Fibroblast of skin of abdomen (primary cell): Measurements from ENCODE around the gene MACF1.

ENCODE experiments used
- DNase-seq: peaks from one replicate; pipeline ENCODE4 v3.0.0-alpha.2; 2013

The MACF1 gene

DNA sequence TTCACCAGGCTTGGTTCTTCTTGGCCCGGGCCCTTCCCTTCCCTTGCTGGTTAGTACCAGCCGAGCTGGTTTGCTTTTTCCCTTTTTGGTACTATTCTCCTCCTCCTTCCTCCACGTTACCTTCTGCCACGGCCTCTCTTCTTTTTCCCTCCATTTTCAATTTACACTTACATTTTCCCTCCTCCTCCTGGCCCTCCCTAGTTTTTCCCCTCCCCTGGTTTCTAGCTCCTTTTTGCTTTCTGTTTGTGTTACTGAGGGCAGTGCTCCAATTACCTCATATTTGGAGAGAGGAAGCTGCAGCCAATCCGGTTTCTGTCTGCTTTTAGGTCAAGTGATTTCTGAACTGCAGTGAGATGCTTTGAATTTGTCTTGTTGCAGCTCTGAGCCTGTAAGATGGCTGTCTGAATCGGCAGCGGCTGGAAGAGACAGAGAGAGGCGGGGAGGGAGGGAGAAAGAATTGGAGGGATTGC, 63.7 kb downstream of the MACF1 start:
- DNase-seq: peak; percentile 82

GRCh38 chr1:39268906-39269305, 64.4 kb downstream of the MACF1 start:
- DNase-seq: no peak

DNA sequence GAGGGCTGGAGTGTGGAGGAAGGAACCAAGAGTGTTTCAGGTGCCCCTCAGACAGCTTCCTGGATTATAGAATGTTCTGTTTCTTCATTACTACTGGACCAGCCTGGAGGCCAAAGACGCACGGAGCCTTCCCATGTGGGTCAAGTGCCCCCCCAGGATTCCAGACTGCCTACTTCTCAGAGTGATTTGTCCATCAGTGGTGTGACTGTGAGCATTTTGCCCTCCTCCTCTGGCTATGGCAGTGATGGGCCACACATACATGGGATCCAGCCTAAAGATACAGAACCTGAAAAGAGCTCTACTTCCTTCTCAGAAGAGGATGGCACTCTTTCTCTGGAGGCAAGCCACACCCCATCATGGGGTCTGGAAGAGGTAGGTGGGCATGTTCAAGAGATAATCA, 64.9 kb downstream of the MACF1 start:
- no peak for DNase-seq

- DNase-seq: peak; percentile 84
Measured at GRCh38 chr1:39269791-39270342, 65.4 kb downstream of the MACF1 start.

DNA sequence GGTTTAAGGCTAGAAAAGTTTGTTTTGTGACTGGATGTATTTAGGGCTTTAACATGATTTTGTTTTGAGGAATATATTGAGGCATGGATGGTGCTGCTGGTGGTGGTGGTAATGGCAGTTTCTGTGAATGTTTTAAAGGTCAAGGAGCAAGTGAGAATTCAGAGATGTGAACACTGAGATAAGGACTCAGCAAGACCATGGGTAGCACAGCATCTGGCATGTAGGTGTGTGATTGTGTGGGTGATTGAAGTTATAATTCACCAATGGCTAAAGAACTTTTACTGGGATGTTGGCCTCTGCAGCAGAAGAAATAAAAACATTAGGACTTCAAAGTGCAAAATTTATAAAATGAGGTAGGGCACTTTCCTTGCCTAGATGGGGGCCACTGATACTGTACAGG, 65.9 kb downstream of the MACF1 start:
- no peak for DNase-seq

DNA sequence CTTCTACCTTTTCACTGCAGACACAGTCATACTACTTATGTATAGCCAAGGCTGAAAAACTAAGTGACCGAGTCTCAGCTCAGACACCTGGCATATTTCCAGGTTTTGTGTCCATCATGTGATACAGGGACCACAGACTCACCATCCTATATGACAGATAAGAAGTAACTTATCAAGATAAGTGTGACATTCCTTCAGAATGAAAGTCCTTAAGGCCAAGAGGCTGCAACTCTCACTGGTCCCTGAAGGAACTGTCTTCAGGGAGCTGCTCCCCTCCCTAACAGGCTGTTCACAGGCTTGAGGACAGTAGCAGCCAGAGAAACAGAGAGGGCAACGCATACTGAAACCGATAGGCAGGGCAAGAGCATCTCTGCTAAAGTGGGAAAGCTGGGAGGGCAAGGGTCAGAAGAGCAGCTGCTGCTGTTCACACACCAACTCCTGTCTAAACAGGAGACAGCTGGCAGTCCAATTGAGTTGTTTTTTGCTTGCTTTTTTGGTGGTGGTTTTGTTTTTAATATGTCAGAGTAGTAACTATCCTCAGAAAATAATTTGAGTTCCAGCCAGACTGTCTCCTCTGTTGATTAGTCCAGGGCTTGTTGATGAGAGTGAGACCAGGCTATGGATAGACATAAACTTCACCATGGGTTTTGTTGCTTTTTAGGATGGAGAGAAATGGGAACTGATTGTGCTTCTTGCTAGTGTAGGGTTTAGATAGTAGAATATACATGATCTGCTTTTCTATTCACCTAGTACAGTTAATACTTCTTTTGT, 67.7 kb downstream of the MACF1 start:
- no peak for DNase-seq

DNA sequence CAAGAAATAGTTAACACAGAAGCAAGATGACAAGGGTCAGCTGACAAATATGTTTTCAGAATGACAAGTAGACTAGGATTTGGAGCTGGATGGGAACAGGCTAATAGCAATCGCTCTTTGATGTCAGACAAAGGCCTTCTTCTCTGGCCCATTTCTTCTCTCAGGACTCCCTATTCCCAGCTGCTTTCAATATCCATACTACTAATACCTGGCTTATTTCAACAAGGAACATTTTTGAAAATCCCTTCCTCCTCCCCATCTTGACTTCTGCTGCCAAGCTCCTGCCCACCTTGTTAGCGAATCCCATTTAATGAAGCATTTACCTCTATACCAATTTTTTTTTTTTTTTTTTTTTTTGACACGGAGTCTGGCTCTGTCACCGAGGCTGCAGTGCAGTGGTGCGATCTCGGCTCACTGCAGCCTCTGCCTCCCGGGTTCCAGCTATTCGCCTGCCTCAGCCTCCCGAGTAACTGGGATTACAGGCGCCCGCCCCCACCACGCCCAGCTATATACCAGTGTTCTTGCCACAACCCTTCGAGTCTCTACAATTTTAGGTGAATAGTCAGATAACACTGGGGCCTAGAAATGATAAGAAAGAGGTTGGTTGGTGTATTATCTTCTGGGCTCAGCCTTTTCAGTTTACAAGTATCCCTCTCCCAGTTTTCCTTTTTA, 68.4 kb downstream of the MACF1 start:
- DNase-seq: no peak

GRCh38 chr1:39275836-39276507, 71.5 kb downstream of the MACF1 start:
- DNase-seq: no peak

DNA sequence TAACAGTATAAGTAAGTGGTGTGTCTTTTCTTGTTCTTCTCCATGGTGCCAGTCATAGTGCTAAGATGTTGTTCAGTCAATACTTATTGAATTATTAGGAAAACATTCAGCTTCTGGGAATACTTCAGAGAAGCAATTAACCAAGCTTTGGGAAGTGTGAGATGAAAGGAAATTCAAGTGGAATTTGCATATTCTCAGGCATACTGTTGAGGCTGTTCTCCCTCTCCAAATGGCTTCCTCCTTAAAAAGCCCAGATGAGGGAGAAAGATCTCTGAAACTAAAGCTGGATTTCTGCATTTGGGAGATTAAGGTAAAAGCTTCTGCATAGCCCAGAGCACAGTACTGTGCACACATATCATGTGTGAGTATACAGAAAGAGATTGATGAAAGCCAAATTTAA, 73.4 kb downstream of the MACF1 start:
- no peak for DNase-seq

GRCh38 chr1:39282537-39283216, 78.2 kb downstream of the MACF1 start:
- DNase-seq: no peak

- no peak for DNase-seq
Measured at GRCh38 chr1:39283858-39284257, 79.4 kb downstream of the MACF1 start.

DNA sequence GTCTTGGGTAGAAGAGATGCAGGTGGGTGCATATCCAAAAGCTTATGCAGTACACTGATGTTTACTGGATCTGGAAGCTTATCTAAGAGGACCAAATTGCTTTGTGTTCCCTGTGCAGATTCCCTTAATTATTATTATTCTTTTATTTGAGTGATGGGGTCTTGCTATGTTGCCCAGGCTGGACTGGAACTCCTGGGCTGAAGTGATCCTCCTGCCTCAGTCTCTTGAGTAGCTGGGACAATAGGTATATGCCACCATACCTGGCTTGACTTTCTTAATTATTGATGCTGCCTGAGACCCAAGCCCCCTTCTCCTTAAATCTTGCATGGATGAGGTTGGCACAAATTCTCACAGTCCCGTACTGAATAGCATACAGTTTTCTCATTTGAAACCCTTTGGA, 83.0 kb downstream of the MACF1 start:
- no peak for DNase-seq

GRCh38 chr1:39288735-39289465, 84.4 kb downstream of the MACF1 start:
- peak; percentile 18 for DNase-seq

DNA sequence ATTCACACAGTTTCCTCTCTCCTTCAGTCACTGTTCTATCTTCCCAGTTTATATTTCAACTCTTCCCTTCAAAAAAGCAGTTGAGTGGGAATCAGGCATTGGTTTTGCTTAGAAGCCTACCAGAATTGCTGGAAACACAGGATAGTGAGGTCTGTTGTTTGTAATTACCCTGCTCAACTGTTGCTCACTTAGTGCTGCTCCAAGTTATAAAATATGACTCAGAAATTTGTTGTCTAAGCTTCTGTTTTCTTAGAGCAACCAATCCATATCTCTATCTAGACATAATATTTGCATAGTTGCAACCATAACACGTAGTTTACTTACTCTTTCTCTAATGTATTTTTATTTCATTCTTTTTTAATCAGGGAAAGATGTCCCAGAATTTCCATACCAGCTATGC, 87.9 kb downstream of the MACF1 start:
- DNase-seq: no peak

- DNase-seq: peak; percentile 15
Measured at GRCh38 chr1:39293375-39294070, 89.0 kb downstream of the MACF1 start.

GRCh38 chr1:39294531-39294930, 90.0 kb downstream of the MACF1 start:
- DNase-seq: no peak

GRCh38 chr1:39295901-39296300, 91.4 kb downstream of the MACF1 start:
- DNase-seq: no peak

GRCh38 chr1:39297551-39297950, 93.1 kb downstream of the MACF1 start:
- DNase-seq: peak; percentile 11

- DNase-seq: no peak
Measured at GRCh38 chr1:39301606-39302005, 97.1 kb downstream of the MACF1 start.

- no peak for DNase-seq
Measured at GRCh38 chr1:39305555-39305954, 101.1 kb downstream of the MACF1 start.

- no peak for DNase-seq
Measured at GRCh38 chr1:39310015-39310414, 105.5 kb downstream of the MACF1 start.
